SU-DHL-6 (cell line): ENCODE data around the gene MKI67.

Experiments used
- CTCF ChIP-seq: fragments of 200-600 bp; sonication (generic); IDR thresholded peaks from one replicate; pipeline ENCODE4 v1.5.1; 2017; ENCODE audit warnings: antibody characterized with exemption, mild to moderate bottlenecking, low read length, moderate library complexity; ENCODE audit not compliant: insufficient read depth, poor library complexity, severe bottlenecking
- EZH2phosphoT487 ChIP-seq: fragments of 200-600 bp; sonication (generic), shearing (Covaris generic); conservative IDR thresholded peaks from 2 replicates; pipeline ENCODE4 v1.6.1; 2018; ENCODE audit warnings: mild to moderate bottlenecking, antibody characterized with exemption, low read length, moderate library complexity, mixed read lengths

GRCh38 chr10:128160297-128160711 lies 34.1 kb upstream of the MKI67 start:
- TF ChIP-seq CTCF (no peak), EZH2phosphoT487 (no peak)
